Measurements from ENCODE around the gene OPCML.

Gene OPCML

DNA sequence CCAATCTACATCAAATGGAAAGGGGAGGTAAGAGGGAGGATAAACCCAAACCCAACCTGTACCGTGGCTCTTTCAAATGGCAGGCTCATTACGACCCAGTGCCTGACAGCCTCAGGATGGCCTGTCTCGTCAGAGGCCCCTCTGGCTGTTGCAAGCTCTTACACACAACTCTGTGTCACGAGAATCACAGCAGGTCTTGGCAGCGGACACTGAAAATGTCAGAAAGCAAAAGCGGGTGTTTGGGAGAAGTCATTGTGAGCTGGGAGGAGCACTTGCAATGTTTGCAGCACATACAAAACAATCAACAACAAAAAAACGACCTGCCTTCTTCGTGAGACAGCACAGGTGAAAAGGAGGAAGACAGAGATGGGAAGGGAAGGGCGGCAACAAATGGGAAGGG is 248.1 kb downstream of the OPCML start:
- DNase-seq (ENCODE audit: low read depth): no peak

DNA sequence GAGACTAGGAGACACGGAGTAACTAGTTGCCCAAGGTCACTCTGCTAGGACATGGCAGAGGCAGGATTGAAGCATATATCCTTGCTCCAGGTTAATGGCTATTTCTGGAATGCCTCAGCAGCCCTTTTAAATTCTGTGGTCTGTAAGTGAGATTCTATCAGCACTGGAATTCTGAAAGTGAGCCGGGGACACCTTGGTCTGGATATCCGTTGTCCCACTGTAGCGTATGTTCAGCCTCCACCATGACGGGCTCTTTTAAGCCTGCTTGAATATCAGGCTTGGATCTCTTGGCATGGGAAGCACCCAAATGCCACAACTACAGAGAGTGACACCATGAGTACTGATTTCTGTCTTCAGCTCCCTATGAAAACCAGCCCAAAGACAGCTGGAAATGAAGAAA is 254.4 kb downstream of the OPCML start:
- no peak for DNase-seq (ENCODE audit: low read depth)

- no peak for DNase-seq (ENCODE audit: low read depth)
These were observed 260.2 kb downstream of the OPCML start for GRCh38 chr11:133271871-133272776.

GRCh38 chr11:133271206-133271605 is 261.1 kb downstream of the OPCML start:
- no peak for DNase-seq (ENCODE audit: low read depth)

DNA sequence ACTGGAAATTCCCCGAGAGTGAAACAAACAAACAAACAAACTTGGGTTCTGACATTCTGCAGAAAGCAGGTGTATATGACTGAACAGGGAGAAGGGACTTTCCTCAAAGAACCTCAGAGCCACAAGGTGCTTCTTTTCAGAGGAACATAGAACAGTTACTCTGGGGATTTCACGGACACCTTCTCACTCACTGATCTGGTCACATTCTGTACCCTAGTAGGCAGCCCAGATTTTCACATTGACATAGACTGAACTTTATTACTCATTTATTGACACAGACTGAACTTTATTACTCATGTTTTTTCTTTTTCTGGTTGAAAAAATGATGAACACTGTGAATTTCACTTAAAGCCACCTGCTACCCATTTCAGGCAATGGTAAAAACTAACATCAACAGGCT is 263.0 kb downstream of the OPCML start:
- no peak for DNase-seq (ENCODE audit: low read depth)

- DNase-seq (ENCODE audit: low read depth): no peak
These were observed 265.3 kb downstream of the OPCML start for GRCh38 chr11:133266986-133267385.

- DNase-seq (ENCODE audit: low read depth): no peak
These were observed 266.7 kb downstream of the OPCML start for GRCh38 chr11:133265530-133266035.

DNA sequence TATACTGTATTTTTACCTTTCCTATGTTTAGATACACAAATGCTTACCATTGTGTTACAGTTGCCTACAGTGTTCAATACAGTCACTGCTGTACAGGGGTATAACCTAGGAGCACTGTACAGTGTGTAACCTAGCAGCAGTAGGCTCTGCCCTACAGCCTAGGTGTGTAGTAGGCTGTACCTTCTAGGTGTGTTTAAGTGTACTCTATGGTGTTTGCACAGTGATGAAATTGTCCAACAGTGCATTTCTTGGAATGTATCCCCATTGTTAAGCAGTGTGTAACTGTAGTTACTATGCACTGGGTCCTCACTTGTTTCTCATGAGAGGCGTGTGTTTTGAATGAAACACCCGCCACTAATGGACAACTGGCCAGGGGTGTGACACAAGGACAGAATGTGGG is 269.0 kb downstream of the OPCML start:
- DNase-seq (ENCODE audit: low read depth): no peak

- DNase-seq (ENCODE audit: low read depth): no peak
These were observed 273.6 kb downstream of the OPCML start for GRCh38 chr11:133258751-133259150.

- DNase-seq (ENCODE audit: low read depth): no peak
These were observed 277.7 kb downstream of the OPCML start for GRCh38 chr11:133254601-133255000.

- DNase-seq (ENCODE audit: low read depth): no peak
These were observed 278.7 kb downstream of the OPCML start for GRCh38 chr11:133253570-133253969.

GRCh38 chr11:133251841-133252240 is 280.5 kb downstream of the OPCML start:
- DNase-seq (ENCODE audit: low read depth): no peak

DNA sequence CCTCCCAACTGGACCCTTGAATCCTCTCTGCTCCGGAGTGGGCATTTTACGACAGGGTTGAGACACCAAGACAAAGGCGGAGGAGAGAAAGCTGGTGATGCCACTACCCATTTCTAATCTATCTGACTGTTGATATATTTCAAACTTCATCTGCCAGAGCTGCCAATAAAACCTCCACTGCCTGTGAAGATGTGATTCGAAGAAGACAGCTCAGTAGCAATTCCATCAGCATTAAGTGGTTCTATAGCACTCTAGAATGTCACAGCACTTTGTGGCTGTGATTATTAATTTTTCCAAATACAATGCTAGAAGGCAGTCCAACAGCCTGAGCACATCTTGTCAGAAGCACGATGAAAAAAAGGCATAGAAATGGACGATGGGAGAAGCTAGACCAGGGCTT is 282.8 kb downstream of the OPCML start:
- no peak for DNase-seq (ENCODE audit: low read depth)

- DNase-seq (ENCODE audit: low read depth): no peak
These were observed 283.2 kb downstream of the OPCML start for GRCh38 chr11:133249065-133249464.

DNA sequence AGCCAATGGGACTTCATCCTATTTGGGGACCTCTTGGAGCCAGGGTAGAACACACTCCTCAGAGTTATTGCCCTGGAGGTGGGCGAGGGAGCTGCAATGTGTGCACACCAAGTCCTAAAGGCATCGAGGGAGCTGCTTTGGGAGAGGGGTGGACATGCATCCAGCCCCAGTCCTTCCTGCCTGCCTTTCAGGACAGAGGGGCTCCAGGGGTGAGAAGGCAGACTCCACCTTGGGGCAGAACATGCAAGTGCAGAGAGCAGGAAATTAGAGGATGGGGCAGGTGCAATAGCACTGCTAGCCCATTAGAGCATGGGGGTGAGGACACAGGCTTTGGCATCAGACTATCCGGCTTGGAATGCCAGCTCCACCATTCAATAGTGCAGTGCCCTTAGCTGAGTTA is 288.5 kb downstream of the OPCML start:
- DNase-seq (ENCODE audit: low read depth): no peak

- no peak for DNase-seq (ENCODE audit: low read depth)
These were observed 291.2 kb downstream of the OPCML start for GRCh38 chr11:133240908-133241655.

DNA sequence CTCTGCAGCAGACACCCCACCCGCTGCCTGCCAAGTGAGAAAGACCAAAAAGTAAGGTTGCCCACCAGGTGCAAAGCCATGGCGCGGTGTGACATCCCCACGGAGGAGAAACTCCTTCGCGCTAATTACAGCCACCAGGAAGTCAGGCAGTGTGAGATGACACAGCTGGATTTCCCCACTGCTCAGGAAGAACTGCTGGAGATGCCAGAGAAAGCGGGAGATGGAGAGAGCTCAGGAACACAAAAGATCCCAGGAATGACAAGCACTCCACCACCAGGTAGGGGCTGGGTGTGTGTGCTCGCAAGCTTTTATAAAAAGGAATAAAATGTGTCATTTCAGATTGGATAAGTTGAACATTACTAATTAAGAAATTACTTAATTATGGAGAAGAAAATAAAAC is 292.7 kb downstream of the OPCML start:
- no peak for DNase-seq (ENCODE audit: low read depth)

DNA sequence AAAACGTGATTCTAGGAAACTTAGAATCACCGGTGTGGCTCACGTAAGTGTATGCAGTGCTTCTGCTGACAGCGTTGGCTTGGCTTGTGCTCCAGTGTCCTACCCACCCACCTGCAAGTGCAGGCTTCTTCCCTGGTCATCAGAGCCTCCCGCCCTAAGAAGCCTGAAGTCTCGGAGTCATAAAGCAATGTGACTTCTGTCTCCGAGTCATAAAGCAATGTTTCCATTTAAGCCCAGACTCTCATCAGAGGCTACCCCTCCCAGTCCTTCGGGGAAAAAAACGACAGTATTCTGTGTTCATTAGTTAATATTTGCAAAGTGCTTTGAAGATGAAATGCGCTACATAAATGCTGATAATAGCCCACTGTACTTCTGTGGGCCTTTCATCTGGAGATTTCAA is 293.8 kb downstream of the OPCML start:
- no peak for DNase-seq (ENCODE audit: low read depth)

DNA sequence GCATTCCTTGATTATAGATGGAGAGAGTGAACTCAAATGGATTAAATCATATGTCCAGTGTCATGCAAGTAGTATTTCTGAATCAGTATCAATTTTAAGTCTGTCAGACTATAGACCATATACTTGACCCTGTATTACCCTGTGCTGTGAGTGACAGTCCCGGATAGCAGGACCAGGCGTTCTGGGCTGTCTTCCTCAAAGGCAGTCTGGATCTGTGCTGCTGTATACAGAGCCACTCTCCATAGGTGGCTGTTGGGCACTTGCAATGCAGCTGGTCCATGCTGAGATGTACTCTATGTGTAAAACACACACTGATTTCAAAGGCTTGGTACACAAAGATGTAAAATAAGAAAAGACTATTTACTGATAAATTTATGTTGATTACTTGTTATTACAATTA is 294.3 kb downstream of the OPCML start:
- no peak for DNase-seq (ENCODE audit: low read depth)

DNA sequence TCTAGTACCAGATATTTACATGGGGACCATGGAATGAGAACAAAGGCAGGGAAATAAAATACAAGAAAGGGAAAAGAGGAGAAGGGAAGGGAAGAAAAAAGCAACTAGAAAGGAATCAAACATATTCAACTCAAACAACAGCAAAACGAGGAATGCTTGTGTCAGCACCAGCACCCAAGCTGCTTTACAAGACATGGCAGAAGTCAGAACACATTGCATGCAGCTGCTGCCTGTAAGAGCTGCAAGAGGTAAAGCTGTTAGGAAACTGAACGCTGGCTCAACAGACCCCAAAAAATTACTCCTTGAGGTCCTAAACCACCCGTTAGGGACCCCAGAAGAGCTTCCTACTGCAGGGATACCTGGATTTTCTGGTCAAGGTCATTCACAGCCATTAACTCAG is 296.9 kb downstream of the OPCML start:
- DNase-seq (ENCODE audit: low read depth): no peak

GRCh38 chr11:133234883-133235282 is 297.4 kb downstream of the OPCML start:
- no peak for DNase-seq (ENCODE audit: low read depth)

DNA sequence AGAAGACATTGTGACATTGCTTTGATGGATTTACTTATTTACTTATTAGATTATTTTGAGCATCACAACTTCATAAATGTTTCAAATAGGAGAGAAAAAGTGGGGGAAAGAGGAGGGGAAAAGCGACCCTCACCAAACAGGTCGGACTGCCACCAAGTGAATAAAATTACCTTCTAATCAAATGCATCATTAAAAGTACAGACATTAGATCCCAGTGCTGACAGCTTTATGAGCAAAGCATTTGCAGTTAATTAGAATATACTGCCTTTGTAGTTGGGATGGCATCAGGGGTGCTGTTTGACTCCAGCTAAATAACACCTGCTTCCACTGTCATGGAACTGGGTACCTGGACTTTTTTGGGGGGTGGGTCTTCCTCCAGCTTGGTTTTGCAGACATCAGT is 299.6 kb downstream of the OPCML start:
- DNase-seq (ENCODE audit: low read depth): no peak

- DNase-seq (ENCODE audit: low read depth): no peak
These were observed 301.9 kb downstream of the OPCML start for GRCh38 chr11:133230431-133230830.

Data from iris pigment epithelial cell (primary cell).